Peyer's patch (tissue), 4 donors: Measurements from ENCODE around the gene SERPINA4. TPM values are rescaled to one million over a fixed set of nuclear protein-coding genes. Genes with fewer than 3 reads are reported as not detected.

Source experiments
- DNase-seq, 3 donors: peaks; one replicate each; pipeline ENCODE4 v3.0.0-alpha.2; 2017 to 2019
- H3K27ac ChIP-seq, 4 donors: fragments of 200-600 bp; sonication (generic); one replicate each; pipeline ENCODE4 v1.5.1; 2016 to 2019
- H3K27me3 ChIP-seq, 2 donors: fragments of 200-600 bp; sonication (generic); one replicate each; pipeline ENCODE4 v1.5.1; 2019
- H3K36me3 ChIP-seq, 3 donors: fragments of 200-600 bp; sonication (generic); one replicate each; pipeline ENCODE4 v1.5.1; 2016 to 2019
- H3K4me1 ChIP-seq, 4 donors: fragments of 200-600 bp; sonication (generic); one replicate each; pipeline ENCODE4 v1.5.1; 2016 to 2019
- H3K4me3 ChIP-seq, 4 donors: fragments of 200-600 bp; sonication (generic); 1 replicate in 3 of 4; 2 replicates in 1 of 4; pipeline ENCODE4 v1.5.1; 2016 to 2019; ENCODE audit warnings: mild to moderate bottlenecking in 1 of 4
- H3K9me3 ChIP-seq, 4 donors: fragments of 200-600 bp; sonication (generic); one replicate each; pipeline ENCODE4 v1.5.1; 2016 to 2019; ENCODE audit warnings: mild to moderate bottlenecking in 1 of 4
- CTCF ChIP-seq, 6 experiments: fragments of 450-650 bp in 4 of 6; fragments of 200-600 bp in 2 of 6; sonication (generic) in 1 of 6; IDR thresholded peaks; one replicate each; pipeline ENCODE4 v1.5.1; 2017 to 2019; ENCODE audit warnings: antibody characterized with exemption in 6 of 6, mild to moderate bottlenecking in 3 of 6, moderate library complexity in 1 of 6
- POLR2A ChIP-seq, 2 donors: fragments of 450-650 bp; IDR thresholded peaks; one replicate each; pipeline ENCODE4 v1.5.1; 2017; ENCODE audit warnings: antibody characterized with exemption in 2 of 2, mild to moderate bottlenecking in 2 of 2, moderate library complexity in 2 of 2
- total RNA-seq, 4 donors: library from RNA; depleted of rRNA; stranded (reverse); fragments of >200 nt; gene quantifications; one replicate each; pipeline ENCODE4 v1.1.0, GENCODE V29; 2016

Gene SERPINA4
- total RNA-seq, 4 donors from 2014 or later, result not detected

- H3K27ac ChIP-seq, result no peak overlapping the region
- H3K4me3 ChIP-seq, result no peak overlapping the region
- H3K36me3 ChIP-seq, result no peaks in the 10 kb centered on the region
- H3K4me1 ChIP-seq, result peaks cover 0 to 3% (median under 1%) of the 10 kb centered on the region in 4 donors
- no peak for DNase-seq
- TF ChIP-seq CTCF (IDR thresholded peaks at IDR 0.05) (no peak), POLR2A (IDR thresholded peaks at IDR 0.05) (no peak)
- H3K27me3 ChIP-seq, result no peaks in the 10 kb centered on the region
- no peaks in the 10 kb centered on the region for H3K9me3 ChIP-seq
Observed at GRCh38 chr14:94593376-94593748, 32.1 kb downstream of the SERPINA4 start.

- no peaks in the 10 kb centered on the region for H3K27me3 ChIP-seq
- TF ChIP-seq CTCF (IDR thresholded peaks at IDR 0.05), result no peak
- TF ChIP-seq POLR2A (IDR thresholded peaks at IDR 0.05), result no peak
- no peaks in the 10 kb centered on the region for H3K9me3 ChIP-seq
- no peak overlapping the region for H3K27ac ChIP-seq
- no peaks in the 10 kb centered on the region for H3K36me3 ChIP-seq
- peaks cover 0 to 8% (median 4%) of the 10 kb centered on the region in 4 donors for H3K4me1 ChIP-seq
- DNase-seq, result no peak
- no peak overlapping the region for H3K4me3 ChIP-seq
Observed at GRCh38 chr14:94593749-94594431, 32.6 kb downstream of the SERPINA4 start.

- H3K9me3 ChIP-seq, result no peaks in the 10 kb centered on the region
- H3K27me3 ChIP-seq, result no peaks in the 10 kb centered on the region
- H3K4me1 ChIP-seq, result peaks cover 0 to 12% (median 6%) of the 10 kb centered on the region in 4 donors
- no peak overlapping the region for H3K27ac ChIP-seq
- no peak for TF ChIP-seq POLR2A (IDR thresholded peaks at IDR 0.05)
- TF ChIP-seq CTCF (IDR thresholded peaks at IDR 0.05), result no peak
- DNase-seq, result no peak
- no peak overlapping the region for H3K4me3 ChIP-seq
- no peaks in the 10 kb centered on the region for H3K36me3 ChIP-seq
Observed at GRCh38 chr14:94594441-94594840, 33.2 kb downstream of the SERPINA4 start.

- TF ChIP-seq POLR2A (IDR thresholded peaks at IDR 0.05), result no peak
- no peak for TF ChIP-seq CTCF (IDR thresholded peaks at IDR 0.05)
- H3K4me1 ChIP-seq, result peaks cover 0 to 22% (median 10%) of the 10 kb centered on the region in 4 donors
- no peaks in the 10 kb centered on the region for H3K27me3 ChIP-seq
- H3K4me3 ChIP-seq, result no peak overlapping the region
- no peaks in the 10 kb centered on the region for H3K36me3 ChIP-seq
- no peak for DNase-seq
- H3K27ac ChIP-seq, result no peak overlapping the region
- H3K9me3 ChIP-seq, result no peaks in the 10 kb centered on the region
Observed at GRCh38 chr14:94595912-94596311, 34.7 kb downstream of the SERPINA4 start.

- no peaks in the 10 kb centered on the region for H3K36me3 ChIP-seq
- H3K27ac ChIP-seq, result no peak overlapping the region
- peaks cover 0 to 22% (median 10%) of the 10 kb centered on the region in 4 donors for H3K4me1 ChIP-seq
Observed at GRCh38 chr14:94596361-94596760, 35.1 kb downstream of the SERPINA4 start.

More at GRCh38 chr14:94596361-94596760, 35.1 kb downstream of the SERPINA4 start:
- Histone ChIP-seq H3K27me3 (no peaks in the 10 kb centered on the region), H3K9me3 (no peaks in the 10 kb centered on the region), H3K4me3 (no peak overlapping the region)
- DNase-seq, result no peak
- TF ChIP-seq CTCF (IDR thresholded peaks at IDR 0.05) (no peak), POLR2A (IDR thresholded peaks at IDR 0.05) (no peak)
